NCI-H128 (cell line): ENCODE results near the gene KCNC1.

ENCODE experiments used
- DNase-seq: peaks from one replicate; lab custom pipeline; 2025; ENCODE audit not compliant: unreplicated experiment; lab: John Stamatoyannopoulos, UW

Gene KCNC1

GRCh38 chr11:17714870-17715269, 19.7 kb upstream of the KCNC1 start:
- no peak for DNase-seq

DNA sequence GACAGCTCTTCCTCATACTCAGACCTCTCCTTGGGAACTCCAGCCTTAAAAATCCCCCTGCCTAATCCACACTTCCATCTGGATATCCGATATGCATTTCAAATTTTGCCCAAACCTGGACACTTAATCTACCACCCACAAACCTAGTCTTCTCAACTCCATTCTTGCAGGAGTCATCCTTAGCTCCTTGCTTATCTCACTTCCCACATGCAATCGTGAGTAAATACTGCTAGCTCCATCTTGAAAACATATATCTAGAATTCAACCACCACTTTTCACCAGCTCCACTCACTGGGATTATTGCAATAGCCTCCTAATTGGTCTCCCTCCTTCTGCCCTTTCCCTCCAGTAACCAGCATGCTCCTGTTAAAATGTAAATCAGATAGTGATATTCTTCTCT, 17.8 kb upstream of the KCNC1 start:
- DNase-seq: no peak

DNA sequence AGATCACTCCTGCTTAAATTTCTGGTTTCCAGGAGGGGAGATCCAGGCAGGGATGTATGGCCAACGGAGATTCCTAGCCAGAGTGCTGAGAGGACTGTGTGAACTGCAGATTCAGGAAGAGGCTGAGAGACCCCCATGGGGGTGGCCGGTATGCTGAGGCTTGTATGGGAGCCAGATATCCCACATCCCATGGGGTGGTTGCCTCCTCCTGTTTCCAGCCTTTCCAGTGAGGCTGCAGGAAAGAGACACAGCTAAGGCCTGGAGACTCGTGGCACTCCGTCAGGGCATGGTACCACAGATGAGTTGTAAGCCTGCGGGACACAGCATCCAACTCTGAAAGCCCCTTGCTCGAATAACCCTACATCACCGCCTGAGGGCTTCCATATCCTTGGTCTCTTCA, 16.6 kb upstream of the KCNC1 start:
- DNase-seq: no peak

DNA sequence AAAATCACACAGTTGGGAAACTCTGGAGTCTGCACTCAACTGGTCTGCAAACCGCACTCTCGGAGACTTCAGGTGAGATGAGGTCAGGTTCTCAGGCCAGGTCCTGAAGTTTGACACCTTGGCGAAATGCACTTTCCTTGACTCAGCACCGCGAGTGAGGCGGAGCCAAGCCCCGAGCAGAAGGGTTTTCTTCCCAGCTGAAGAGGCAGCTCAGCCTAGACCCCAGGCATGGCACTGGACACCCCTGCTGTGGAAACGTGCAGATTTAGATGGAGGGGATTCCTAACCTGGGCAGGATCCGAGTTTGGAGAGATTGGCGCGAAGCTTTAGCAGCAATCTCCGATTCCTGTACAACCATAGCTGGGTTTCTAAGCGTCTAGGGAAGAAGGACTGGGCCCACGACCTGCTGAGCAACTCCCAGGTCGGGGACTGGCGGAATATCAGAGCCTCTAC, 16.0 kb upstream of the KCNC1 start:
- DNase-seq: no peak

DNA sequence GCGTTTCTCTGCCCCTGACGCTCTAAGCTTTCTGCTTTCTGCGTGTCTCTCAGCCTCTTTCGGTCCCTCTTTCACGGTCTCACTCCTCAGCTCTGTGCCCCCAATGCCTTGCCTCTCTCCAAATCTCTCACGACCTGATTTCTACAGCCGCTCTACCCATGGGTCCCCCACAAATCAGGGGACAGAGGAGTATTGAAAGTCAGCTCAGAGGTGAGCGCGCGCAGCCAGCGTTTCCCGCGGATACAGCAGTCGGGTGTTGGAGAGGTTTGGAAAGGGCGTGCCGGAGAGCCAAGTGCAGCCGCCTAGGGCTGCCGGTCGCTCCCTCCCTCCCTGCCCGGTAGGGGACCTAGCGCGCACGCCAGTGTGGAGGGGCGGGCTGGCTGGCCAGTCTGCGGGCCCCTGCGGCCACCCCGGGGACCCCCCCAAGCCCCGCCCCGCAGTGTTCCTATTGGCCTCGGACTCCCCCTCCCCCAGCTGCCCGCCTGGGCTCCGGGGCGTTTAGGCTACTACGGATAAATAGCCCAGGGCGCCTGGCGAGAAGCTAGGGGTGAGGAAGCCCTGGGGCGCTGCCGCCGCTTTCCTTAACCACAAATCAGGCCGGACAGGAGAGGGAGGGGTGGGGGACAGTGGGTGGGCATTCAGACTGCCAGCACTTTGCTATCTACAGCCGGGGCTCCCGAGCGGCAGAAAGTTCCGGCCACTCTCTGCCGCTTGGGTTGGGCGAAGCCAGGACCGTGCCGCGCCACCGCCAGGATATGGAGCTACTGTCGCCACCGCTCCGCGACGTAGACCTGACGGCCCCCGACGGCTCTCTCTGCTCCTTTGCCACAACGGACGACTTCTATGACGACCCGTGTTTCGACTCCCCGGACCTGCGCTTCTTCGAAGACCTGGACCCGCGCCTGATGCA, 15.3 kb upstream of the KCNC1 start, which contains the start of gene MYOD1:
Gene MYOD1 (plus strand): TSS at position 544 of the 910 bp plus-strand sequence. CDS start 212 bp downstream, at position 756.
- DNase-seq: no peak

DNA sequence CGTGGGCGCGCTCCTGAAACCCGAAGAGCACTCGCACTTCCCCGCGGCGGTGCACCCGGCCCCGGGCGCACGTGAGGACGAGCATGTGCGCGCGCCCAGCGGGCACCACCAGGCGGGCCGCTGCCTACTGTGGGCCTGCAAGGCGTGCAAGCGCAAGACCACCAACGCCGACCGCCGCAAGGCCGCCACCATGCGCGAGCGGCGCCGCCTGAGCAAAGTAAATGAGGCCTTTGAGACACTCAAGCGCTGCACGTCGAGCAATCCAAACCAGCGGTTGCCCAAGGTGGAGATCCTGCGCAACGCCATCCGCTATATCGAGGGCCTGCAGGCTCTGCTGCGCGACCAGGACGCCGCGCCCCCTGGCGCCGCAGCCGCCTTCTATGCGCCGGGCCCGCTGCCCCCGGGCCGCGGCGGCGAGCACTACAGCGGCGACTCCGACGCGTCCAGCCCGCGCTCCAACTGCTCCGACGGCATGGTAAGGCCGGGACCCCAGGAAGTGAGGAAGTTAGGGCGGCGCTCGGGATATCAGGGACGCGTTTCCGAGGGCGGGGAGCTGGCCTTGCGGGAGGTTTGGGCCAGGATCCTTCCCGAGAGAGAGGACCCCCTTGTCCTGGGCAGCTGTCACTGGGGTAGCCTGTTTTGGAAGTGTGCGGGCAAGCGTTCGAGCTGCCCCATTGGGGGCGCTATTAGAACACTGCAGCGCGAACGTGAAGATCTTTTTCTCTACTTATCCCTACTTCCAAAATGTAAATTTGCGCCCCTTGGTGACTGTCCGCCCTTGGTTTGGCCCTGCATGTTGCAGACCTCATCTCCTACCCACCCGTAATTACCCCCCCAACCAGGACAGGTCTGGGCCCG, 14.4 kb upstream of the KCNC1 start:
- no peak for DNase-seq

GRCh38 chr11:17720796-17721171, 13.8 kb upstream of the KCNC1 start:
- no peak for DNase-seq

GRCh38 chr11:17721242-17721999, 13.2 kb upstream of the KCNC1 start:
- DNase-seq: no peak

DNA sequence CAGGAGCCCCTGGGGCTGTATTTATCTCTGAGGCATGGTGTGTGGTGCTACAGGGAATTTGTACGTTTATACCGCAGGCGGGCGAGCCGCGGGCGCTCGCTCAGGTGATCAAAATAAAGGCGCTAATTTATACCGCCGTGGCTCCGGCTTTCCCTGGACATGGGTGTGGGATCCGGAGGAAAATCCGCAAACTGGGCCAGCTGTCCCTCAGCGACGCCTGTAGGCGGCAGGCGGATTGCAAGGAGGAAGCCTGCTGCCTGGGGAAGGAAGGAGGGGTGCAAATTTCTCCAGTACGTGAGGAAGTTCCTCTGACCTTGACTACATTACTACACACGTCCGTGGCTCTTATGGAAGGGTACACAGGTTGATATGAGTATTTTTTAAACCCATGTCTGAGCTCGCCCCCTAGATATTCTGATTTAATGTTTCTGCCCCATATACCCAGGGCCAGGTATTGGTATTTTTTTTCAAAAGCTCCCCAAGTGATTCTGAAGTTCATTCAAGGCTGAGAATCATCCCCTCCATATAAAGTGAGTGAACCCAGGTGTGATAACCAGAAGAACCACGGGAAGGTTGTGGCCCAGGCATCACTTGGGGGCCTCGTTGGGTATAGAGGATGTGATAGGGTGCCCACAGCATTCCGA, 12.5 kb upstream of the KCNC1 start:
- DNase-seq: no peak

DNA sequence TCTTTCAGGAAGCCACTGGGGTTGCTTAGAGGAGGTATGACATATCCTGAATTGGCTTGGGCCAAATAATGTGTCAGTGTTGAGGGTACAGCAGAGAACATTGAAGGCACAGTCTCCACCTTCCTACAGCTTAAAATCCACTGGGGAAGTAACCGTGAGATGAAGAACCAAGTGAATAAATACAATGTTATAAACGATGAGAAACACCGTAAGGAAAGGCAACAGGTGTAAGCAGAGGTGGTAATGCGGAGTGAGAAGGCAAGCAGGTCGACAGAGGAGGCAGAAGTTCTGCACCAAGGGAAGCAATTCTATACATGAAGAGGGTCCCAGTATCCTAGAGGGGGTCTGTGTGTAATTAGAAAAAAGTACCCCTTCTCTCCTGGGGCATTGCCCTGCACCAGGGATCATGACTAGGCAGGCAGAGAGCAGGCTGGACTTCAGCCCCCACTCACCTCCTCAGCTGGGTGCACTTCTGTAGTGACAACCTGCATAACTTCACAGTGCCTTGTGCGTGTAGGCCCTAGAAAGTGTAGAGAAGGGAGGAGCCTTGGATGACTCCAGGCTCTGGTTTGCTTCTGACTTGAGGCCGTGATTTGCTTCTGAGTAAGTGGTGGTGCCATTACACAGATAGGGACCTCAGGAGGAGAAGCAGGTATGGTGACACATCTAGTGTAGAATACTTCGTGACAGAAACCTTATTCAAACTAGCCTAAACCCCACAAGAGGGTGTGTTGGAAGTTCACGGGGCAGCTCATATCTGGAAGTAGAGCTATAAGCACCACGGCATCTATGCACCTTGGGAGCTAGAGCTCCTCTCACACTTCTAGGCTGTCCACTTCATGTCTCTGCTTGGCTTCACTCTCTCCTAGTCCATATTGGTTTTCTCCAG, 10.3 kb upstream of the KCNC1 start:
- DNase-seq: no peak

DNA sequence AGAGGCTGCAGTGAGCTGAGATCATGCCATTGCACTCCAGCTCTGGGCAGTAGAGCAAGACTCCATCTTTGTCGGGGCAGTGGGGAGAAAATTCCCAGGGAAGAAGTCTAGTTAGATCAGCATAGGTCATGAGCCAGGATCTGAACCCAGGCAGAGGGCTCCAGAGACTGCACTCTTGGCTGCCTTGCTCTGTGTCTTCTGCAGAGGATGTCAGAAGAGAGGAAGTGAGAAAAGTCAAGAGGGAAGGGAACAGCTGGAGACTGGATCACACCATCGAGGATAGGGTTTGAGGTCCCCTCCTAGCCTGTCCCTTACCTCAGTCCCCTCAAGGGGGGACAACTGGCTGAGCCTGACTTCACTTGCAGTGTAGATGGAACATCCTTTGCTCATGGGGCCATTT, 9.4 kb upstream of the KCNC1 start:
- DNase-seq: no peak

DNA sequence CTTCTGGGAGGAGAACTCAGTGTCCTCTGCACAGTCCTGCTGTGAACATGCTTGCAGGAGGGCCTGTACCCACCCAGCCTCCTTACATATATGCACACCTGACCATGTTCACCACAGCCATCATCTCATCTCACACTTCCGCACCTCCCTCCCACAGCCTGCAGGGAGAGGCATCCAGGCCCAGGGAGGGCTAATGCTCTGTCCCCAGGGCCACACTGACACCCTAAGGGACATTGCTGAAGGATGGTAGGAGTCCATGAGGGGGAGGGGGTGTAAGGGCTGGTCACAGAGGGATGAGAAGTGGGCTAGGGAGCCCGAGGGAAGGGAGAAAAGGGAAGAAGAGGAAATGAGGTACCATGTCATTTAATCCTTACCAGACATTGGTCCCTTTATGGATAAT, 4.4 kb upstream of the KCNC1 start:
- no peak for DNase-seq

- peak; percentile 85 for DNase-seq
Measured at GRCh38 chr11:17730608-17731462, 3.7 kb upstream of the KCNC1 start.

DNA sequence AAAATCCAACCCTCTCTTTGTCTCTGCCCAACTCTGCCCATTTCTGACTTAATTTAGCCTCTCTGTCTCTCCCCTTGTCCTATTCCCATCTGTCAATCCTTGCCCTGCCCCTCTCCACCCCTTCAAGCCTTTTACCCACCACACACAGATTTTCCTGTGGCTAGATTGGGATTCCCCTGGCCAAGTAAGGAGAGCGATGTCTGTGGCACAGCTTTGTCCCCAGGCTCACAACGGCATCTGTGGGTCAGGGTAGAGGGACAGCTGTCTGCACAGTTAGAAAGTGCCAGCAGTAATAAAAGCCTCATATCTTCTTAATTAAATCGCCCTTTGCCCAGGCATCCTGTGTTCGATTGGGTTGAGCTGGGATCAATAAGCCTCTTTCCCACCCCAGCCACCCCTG, 1.3 kb upstream of the KCNC1 start:
- no peak for DNase-seq

GRCh38 chr11:17734986-17735817, 621 bp downstream of the KCNC1 start:
- no peak for DNase-seq

DNA sequence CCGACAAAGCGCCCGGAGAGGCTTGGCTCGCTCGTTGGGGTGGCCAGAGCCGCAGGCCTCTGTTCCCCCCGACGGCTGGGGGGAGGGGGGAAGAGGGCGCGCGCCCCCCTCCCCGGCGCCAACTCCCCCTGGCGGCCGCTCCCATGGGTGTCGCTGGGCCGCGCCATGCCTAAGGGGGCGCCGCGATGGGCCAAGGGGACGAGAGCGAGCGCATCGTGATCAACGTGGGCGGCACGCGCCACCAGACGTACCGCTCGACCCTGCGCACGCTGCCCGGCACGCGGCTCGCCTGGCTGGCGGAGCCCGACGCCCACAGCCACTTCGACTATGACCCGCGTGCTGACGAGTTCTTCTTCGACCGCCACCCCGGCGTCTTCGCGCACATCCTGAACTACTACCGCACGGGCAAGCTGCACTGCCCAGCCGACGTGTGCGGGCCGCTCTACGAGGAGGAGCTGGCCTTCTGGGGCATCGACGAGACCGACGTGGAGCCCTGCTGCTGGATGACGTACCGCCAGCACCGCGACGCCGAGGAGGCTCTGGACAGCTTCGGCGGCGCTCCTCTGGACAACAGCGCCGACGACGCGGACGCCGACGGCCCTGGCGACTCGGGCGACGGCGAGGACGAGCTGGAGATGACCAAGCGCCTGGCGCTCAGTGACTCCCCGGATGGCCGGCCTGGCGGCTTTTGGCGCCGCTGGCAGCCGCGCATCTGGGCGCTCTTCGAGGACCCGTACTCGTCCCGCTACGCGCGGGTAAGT, 1.4 kb downstream of the KCNC1 start:
- no peak for DNase-seq

DNA sequence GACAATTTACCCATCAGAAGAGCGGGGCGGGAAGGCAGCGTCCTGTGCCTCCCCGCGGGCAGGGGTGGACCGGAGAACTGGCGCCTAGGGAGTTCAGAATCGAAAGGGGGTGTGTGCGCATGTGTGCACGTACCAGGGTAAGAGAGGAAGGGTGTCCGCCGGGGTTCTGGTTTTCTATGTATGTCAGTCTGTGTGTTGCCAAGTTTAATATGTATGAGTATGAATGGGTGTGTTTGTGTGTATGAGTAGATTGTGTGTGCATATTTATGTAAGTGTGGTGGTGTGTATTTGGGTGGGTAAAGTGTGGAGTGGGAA, 2.0 kb downstream of the KCNC1 start:
- DNase-seq: no peak
